OCI-LY1 (cell line): ENCODE results near the gene RPL39L.

Experiments used
- H2AFZ ChIP-seq: fragments of 200-600 bp; sonication (generic), shearing (Covaris generic); 2 replicates; pipeline ENCODE4 v1.6.0; 2014; ENCODE audit warnings: antibody characterized with exemption, mild to moderate bottlenecking, low read length
- H3F3A ChIP-seq: fragments of 200-600 bp; sonication (generic), shearing (Covaris generic); 2 replicates; pipeline ENCODE4 v1.6.0; 2014; ENCODE audit warnings: mild to moderate bottlenecking, antibody characterized with exemption, low read length, moderate library complexity; ENCODE audit not compliant: insufficient read depth
- H3K27ac ChIP-seq: fragments of 200-600 bp; sonication (generic); 2 replicates; pipeline ENCODE4 v1.5.1; 2014; ENCODE audit warnings: low read length, mixed run types, mild to moderate bottlenecking, low read depth; ENCODE audit not compliant: poor library complexity, severe bottlenecking
- H3K27me3 ChIP-seq: fragments of 200-600 bp; sonication (generic); 2 replicates; pipeline ENCODE4 v1.6.0; 2014; ENCODE audit warnings: antibody characterized with exemption, mild to moderate bottlenecking, low read length, moderate library complexity; ENCODE audit not compliant: insufficient read depth
- H3K36me3 ChIP-seq: fragments of 200-600 bp; sonication (generic); 2 replicates; pipeline ENCODE4 v1.6.1; 2014; ENCODE audit warnings: mild to moderate bottlenecking, antibody characterized with exemption, low read length, moderate library complexity, mixed read lengths; ENCODE audit not compliant: insufficient read depth
- H3K4me1 ChIP-seq: fragments of 200-600 bp; sonication (generic); 2 replicates; pipeline ENCODE4 v1.5.1; 2014; ENCODE audit warnings: mild to moderate bottlenecking, low read length, moderate library complexity; ENCODE audit not compliant: insufficient read depth, severe bottlenecking
- H3K4me2 ChIP-seq: fragments of 200-600 bp; sonication (generic), shearing (Covaris generic); 2 replicates; pipeline ENCODE4 v1.6.1; 2014; ENCODE audit warnings: low read length
- H3K4me3 ChIP-seq: fragments of 200-600 bp; sonication (generic); 2 replicates; pipeline ENCODE4 v1.5.1; 2014; ENCODE audit warnings: low read length, low read depth, mild to moderate bottlenecking, mixed read lengths; ENCODE audit not compliant: poor library complexity, severe bottlenecking
- H3K79me2 ChIP-seq: fragments of 200-600 bp; shearing (Covaris generic); 2 replicates; pipeline ENCODE4 v1.6.1; 2016; ENCODE audit warnings: mixed run types, low read length, mixed read lengths; ENCODE audit not compliant: insufficient read depth
- H3K9ac ChIP-seq: fragments of 200-600 bp; sonication (generic), shearing (Covaris generic); 2 replicates; pipeline ENCODE4 v1.6.1; 2014; ENCODE audit warnings: mild to moderate bottlenecking, low read length, mixed read lengths
- H3K9me2 ChIP-seq: fragments of 200-600 bp; sonication (generic), shearing (Covaris generic); 2 replicates; pipeline ENCODE4 v1.6.1; 2014; ENCODE audit warnings: low read depth, mild to moderate bottlenecking, low read length, mixed read lengths
- H3K9me3 ChIP-seq: fragments of 200-600 bp; shearing (Covaris generic); 2 replicates; pipeline ENCODE4 v1.6.1; 2014; ENCODE audit warnings: low read length, mixed read lengths
- H4K20me1 ChIP-seq: fragments of 200-600 bp; sonication (generic), shearing (Covaris generic); 2 replicates; pipeline ENCODE4 v1.6.0; 2016; ENCODE audit warnings: mild to moderate bottlenecking, low read length; ENCODE audit not compliant: insufficient read depth
- CTCF ChIP-seq: fragments of 200-600 bp; sonication (generic), shearing (Covaris generic); IDR thresholded peaks from 2 replicates; pipeline ENCODE4 v1.5.1; 2017; ENCODE audit warnings: mild to moderate bottlenecking, antibody characterized with exemption, low read length, moderate library complexity, mixed read lengths
- EZH2 ChIP-seq: fragments of 200-600 bp; sonication (generic), shearing (Covaris generic); IDR thresholded peaks from 2 replicates; pipeline ENCODE4 v1.8.0; 2017; ENCODE audit warnings: borderline replicate concordance, mixed run types, mild to moderate bottlenecking, antibody characterized with exemption, low read length, moderate library complexity, mixed read lengths

RPL39L gene

GRCh38 chr3:187169231-187169960 is 30.1 kb upstream of the RPL39L start:
- no peak for TF ChIP-seq CTCF
- no peak for TF ChIP-seq EZH2
- Histone ChIP-seq H3K9me3 (no peaks in the 10 kb centered on the region), H3K4me3 (no peak overlapping the region)

GRCh38 chr3:187167777-187168176 is 28.5 kb upstream of the RPL39L start:
- Histone ChIP-seq H3K9me2 (no peaks in the 10 kb centered on the region), H3K4me1 (no peaks in the 10 kb centered on the region), H3K4me3 (no peak overlapping the region), H3K79me2 (no peaks in the 10 kb centered on the region), H3K27me3 (peaks cover 7% of the 10 kb centered on the region; the same call in 1 of the 2 replicates), H3K27ac (no peak overlapping the region), H2AFZ (no peak overlapping the region), H3K9me3 (no peaks in the 10 kb centered on the region), H3K36me3 (no peaks in the 10 kb centered on the region), H3F3A (no peaks in the 10 kb centered on the region), H3K4me2 (no peak overlapping the region), H3K9ac (no peak overlapping the region), H4K20me1 (no peaks in the 10 kb centered on the region)
- TF ChIP-seq CTCF = no peak

More at GRCh38 chr3:187169231-187169960, 30.1 kb upstream of the RPL39L start:
- Histone ChIP-seq H2AFZ (no peak overlapping the region), H3F3A (no peaks in the 10 kb centered on the region), H3K27ac (no peak overlapping the region), H3K9me2 (no peaks in the 10 kb centered on the region), H3K4me1 (no peaks in the 10 kb centered on the region), H3K36me3 (no peaks in the 10 kb centered on the region), H3K27me3 (peaks cover 13% of the 10 kb centered on the region; the same call in 1 of the 2 replicates), H3K4me2 (no peak overlapping the region), H3K9ac (no peak overlapping the region), H4K20me1 (no peaks in the 10 kb centered on the region), H3K79me2 (no peaks in the 10 kb centered on the region)

- no peak overlapping the region for H2AFZ ChIP-seq
- no peak overlapping the region for H3K9ac ChIP-seq
- no peak overlapping the region for H3K27ac ChIP-seq
- H3K4me1 ChIP-seq = no peaks in the 10 kb centered on the region
- no peaks in the 10 kb centered on the region for H4K20me1 ChIP-seq
- no peaks in the 10 kb centered on the region for H3F3A ChIP-seq
- no peaks in the 10 kb centered on the region for H3K9me3 ChIP-seq
- no peaks in the 10 kb centered on the region for H3K9me2 ChIP-seq
- H3K36me3 ChIP-seq = no peaks in the 10 kb centered on the region
- H3K4me2 ChIP-seq = no peak overlapping the region
- peaks cover 7% of the 10 kb centered on the region; the same call in 1 of the 2 replicates for H3K27me3 ChIP-seq
- TF ChIP-seq CTCF = no peak
- H3K4me3 ChIP-seq = no peak overlapping the region
- H3K79me2 ChIP-seq = no peaks in the 10 kb centered on the region
Measured at GRCh38 chr3:187166750-187167149, 27.5 kb upstream of the RPL39L start.
